Measurements from ENCODE around the gene PLA2G4F. TPM values are rescaled to one million over a fixed set of nuclear protein-coding genes. Genes with fewer than 3 reads are reported as not detected.

Gene PLA2G4F
- total RNA-seq, 2 experiments from 2014 or later: not detected

- Histone ChIP-seq H3K4me2 (ENCODE audit: low read length) (no peak overlapping the region), H3K9me3 (ENCODE audit: low read length) (no peaks in the 10 kb centered on the region), H3K4me1 (ENCODE audit: insufficient read depth, low read length, poor library complexity, severe bottlenecking) (peaks cover 20% of the 10 kb centered on the region), H4K20me1 (ENCODE audit: insufficient read depth, low read length) (no peaks in the 10 kb centered on the region), H3K79me2 (ENCODE audit: insufficient read depth, low read depth, low read length) (no peaks in the 10 kb centered on the region), H3K4me3 (ENCODE audit: low read depth, low read length, poor library complexity, severe bottlenecking) (no peak overlapping the region), H3K36me3 (ENCODE audit: insufficient read depth, low read length) (no peaks in the 10 kb centered on the region), H2AFZ (ENCODE audit: low read length) (no peak overlapping the region), H3K9me2 (ENCODE audit: insufficient read depth, low read length) (no peaks in the 10 kb centered on the region), H3K27ac (ENCODE audit: low read depth, low read length, poor library complexity, severe bottlenecking) (no peak overlapping the region)
- CTCF ChIA-PET (ENCODE audit: unreplicated experiment): no interaction called here
- no peak for DNase-seq (ENCODE audit: low spot score)
- POLR2A ChIA-PET: interaction anchor here (0.7 kb wide), 2 partner anchors 10 to 341 kb away, joined by 4 read pairs; partner anchors contain the start of gene PLA2G4D
- no peak for TF ChIP-seq EZH2phosphoT487 (IDR thresholded peaks at IDR 0.05; ENCODE audit: borderline replicate concordance, low read depth, low read length)
- TF ChIP-seq CTCF (conservative IDR thresholded peaks at IDR 0.05; ENCODE audit: low read length): no peak
- BruUV-seq (replicated peaks): no TSS peak
- intact Hi-C loops (cut with micrococcal nuclease; ENCODE audit: unreplicated experiment): no loop called here
Measured at GRCh38 chr15:42104095-42104891, 52.1 kb downstream of the PLA2G4F start.

DNA sequence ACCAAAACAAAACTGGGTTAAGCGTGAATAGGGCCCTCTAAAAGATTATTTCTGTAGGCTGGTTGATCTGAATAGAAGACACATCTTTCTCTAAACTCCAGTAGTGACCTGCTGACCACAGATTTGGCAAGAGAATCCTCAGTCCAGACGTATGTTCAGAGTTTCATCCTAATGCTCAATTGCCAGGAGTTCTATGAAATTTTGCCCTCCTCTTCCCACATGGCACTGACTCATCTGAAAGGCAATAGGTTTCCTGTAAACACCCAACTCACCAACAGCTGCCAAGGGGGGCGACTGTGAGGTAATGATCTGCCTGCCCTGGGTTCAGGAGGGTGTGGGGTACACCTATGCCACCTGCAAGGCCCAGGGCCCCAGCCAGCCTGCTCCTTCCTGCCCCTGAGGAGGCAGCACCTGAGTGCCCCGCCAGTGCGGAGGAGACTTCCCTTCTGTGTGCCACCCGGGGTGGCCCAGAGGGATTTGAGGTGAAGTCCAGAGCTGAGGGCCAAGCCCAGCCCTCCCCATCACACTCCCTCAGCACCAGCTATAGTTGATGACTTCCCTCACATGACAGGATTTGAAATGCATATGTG, 53.7 kb downstream of the PLA2G4F start:
- Histone ChIP-seq H2AFZ (ENCODE audit: low read length) (no peak overlapping the region), H3K36me3 (ENCODE audit: insufficient read depth, low read length) (no peaks in the 10 kb centered on the region), H3K9me3 (ENCODE audit: low read length) (no peaks in the 10 kb centered on the region), H3K27ac (ENCODE audit: low read depth, low read length, poor library complexity, severe bottlenecking) (no peak overlapping the region), H3K79me2 (ENCODE audit: insufficient read depth, low read depth, low read length) (no peaks in the 10 kb centered on the region), H3K4me3 (ENCODE audit: low read depth, low read length, poor library complexity, severe bottlenecking) (no peak overlapping the region), H4K20me1 (ENCODE audit: insufficient read depth, low read length) (no peaks in the 10 kb centered on the region), H3K9me2 (ENCODE audit: insufficient read depth, low read length) (no peaks in the 10 kb centered on the region), H3K4me2 (ENCODE audit: low read length) (no peak overlapping the region), H3K4me1 (ENCODE audit: insufficient read depth, low read length, poor library complexity, severe bottlenecking) (peaks cover 10% of the 10 kb centered on the region)
- no TSS peak for BruUV-seq (replicated peaks)
- no peak for TF ChIP-seq EZH2phosphoT487 (IDR thresholded peaks at IDR 0.05; ENCODE audit: borderline replicate concordance, low read depth, low read length)
- POLR2A ChIA-PET: no interaction called here
- DNase-seq (ENCODE audit: low spot score): no peak
- intact Hi-C loops (cut with micrococcal nuclease; ENCODE audit: unreplicated experiment): no loop called here
- CTCF ChIA-PET (ENCODE audit: unreplicated experiment): no interaction called here

- POLR2A ChIA-PET: no interaction called here
- BruUV-seq (replicated peaks): no TSS peak
- no peaks in the 10 kb centered on the region for H3K9me2 ChIP-seq (ENCODE audit: insufficient read depth, low read length)
- H3K36me3 ChIP-seq (ENCODE audit: insufficient read depth, low read length): no peaks in the 10 kb centered on the region
- TF ChIP-seq EZH2phosphoT487 (IDR thresholded peaks at IDR 0.05; ENCODE audit: borderline replicate concordance, low read depth, low read length) (no peak), CTCF (conservative IDR thresholded peaks at IDR 0.05; ENCODE audit: low read length) (no peak)
- H3K4me1 ChIP-seq (ENCODE audit: insufficient read depth, low read length, poor library complexity, severe bottlenecking): peaks cover 4% of the 10 kb centered on the region
- DNase-seq (ENCODE audit: low spot score): no peak
- H3K27ac ChIP-seq (ENCODE audit: low read depth, low read length, poor library complexity, severe bottlenecking): no peak overlapping the region
- H3K4me3 ChIP-seq (ENCODE audit: low read depth, low read length, poor library complexity, severe bottlenecking): no peak overlapping the region
- no peaks in the 10 kb centered on the region for H3K79me2 ChIP-seq (ENCODE audit: insufficient read depth, low read depth, low read length)
- intact Hi-C loops (cut with micrococcal nuclease; ENCODE audit: unreplicated experiment): no loop called here
- H4K20me1 ChIP-seq (ENCODE audit: insufficient read depth, low read length): no peaks in the 10 kb centered on the region
- no peaks in the 10 kb centered on the region for H3K9me3 ChIP-seq (ENCODE audit: low read length)
- no peak overlapping the region for H2AFZ ChIP-seq (ENCODE audit: low read length)
- CTCF ChIA-PET (ENCODE audit: unreplicated experiment): no interaction called here
- H3K4me2 ChIP-seq (ENCODE audit: low read length): no peak overlapping the region
Measured at GRCh38 chr15:42101861-42102260, 54.6 kb downstream of the PLA2G4F start.

Data from OCI-LY7 (cell line).